CD4-positive, alpha-beta T cell treated with Interleukin-17A for 1 hour (primary cell): ENCODE results near the gene NXN.
"Not testable (repeated sequence)": the region's sequence is repeated elsewhere in the genome, so short reads cannot be mapped to it uniquely, and the experiment has no call there.

Source experiments
- DNase-seq: peaks from one replicate; pipeline ENCODE4 v3.0.0-alpha.2; 2020

Gene NXN

DNA sequence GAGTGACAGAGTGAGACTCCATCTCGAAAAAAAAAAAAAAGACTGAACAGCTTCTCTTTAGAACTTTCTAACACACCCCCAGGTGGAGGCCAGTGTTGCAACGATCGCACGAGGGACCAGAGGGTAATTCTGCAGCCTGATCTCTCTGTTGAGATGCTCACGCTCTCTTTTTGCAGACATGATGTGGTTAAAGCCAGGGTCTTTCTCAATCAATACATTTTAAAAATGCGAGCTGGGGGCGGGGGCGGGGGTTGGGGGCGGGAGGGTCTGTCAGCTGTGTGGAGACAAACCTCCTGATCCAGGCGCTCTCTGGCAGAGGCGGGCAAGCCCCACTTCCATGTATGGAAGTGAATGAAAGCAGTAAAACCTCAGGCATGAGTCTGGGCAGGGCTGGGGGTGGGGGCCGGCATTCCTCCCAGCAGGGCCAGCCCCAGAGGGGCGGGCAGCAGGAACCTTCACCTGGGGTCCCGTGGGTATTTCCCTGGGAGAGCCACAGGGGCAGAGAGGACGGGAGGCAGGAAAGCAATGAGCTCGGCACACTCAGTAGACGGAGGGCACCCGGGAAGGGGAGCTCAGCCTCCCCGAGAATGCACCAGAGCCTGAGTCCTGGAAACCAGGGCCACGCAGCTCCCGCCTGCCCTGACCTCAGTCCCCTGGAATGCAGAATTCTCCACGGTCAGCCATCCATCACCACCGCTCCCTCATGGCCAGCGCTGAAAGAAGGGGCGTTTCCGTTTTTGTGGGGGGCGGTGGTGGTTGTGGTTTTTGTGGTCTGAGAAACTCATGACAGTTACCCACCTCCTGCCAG lies 28.0 kb downstream of the NXN start:
- DNase-seq: no peak

DNA sequence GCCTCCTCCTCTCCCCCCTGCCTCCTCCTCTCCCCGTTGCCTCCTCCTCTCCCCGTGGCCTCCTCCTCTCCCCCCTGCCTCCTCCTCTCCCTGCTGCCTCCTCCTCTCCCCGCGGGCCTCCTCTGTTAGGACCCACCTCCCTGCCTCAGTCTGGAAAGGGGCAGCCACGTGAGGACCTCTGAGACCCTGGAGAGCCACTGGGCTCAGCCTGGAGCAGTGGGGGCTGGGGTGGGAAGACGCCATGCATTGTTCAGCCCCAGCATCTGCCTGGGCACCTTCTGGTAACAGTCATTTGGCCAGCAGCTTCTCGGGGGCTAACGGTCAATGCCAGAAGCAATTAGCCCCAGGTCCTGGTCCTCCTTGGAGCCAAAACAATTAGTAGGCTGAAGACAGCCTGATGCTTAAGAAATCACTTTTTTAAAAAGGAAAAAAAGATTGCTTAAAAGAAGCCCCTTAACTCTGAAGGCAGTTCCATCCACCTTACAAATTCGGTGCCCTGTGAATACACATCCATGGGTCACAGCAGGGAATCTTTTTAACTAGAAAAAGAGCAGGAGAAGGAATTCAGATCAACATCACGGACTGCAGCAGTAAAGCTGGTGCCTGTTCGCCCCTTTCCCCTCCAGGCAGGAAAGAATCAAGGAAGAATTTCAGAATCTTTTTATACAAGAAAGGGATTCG lies 29.8 kb downstream of the NXN start:
- no peak for DNase-seq

DNA sequence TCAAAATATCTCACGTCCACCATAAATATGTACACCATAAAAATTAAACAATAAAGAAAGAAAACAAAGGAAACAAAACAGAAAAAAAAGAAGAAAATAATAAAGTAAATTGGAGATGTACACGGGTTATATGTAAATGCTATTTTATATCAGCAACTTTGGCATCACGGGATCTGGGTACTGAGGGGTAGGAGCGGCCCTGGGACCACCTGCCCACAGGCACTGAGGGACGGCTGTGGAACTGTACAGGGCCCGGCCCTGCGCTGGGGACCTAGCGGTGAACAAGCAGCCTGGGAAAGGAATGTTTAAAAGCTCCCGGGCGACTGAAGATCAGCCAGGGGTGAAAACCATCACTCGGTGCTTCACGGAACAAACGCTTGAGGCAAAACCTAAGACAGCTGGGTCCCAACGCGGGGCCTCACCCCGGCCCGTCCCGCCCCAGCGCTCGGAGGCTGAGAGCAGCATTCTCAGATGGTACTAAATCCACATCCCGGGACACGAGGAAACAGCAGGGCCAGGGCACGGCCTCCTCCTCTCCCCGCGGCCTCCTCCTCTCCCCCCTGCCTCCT lies 31.2 kb downstream of the NXN start:
- DNase-seq: no peak

DNA sequence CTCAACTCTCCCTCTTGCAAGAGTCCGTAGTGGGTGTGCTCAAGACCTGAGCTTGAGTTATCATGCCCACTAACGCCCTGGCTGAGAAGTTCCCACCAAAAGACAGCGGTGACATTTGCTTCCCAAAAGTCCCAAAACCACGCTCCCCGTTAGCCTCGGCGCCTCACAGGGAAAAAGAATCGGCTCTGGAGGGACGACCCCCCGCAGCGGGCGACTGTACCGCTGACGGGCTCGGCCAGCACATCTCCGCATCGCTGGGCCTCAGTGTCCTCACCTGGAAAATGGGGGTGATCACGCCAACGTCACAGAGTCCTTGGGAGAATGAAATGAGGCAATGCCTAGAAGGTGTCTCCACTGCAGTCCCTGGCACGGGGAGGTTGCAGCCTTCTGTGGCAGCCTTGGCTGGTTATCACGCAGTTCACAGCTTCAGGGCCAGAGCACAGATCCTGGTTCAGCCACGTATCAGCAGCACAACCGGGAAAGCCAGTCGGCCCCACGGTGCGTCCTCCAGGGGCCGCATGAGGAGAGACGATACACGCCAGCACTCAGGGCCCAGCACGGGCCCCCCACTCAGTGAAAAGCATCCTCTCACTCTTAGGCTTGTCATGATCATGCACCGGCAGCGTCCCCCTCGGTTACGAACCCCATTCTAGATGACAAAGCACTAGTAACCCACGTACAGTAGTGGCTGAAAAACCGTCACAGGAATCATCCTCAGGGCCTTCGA lies 32.9 kb downstream of the NXN start:
- DNase-seq: no peak

DNA sequence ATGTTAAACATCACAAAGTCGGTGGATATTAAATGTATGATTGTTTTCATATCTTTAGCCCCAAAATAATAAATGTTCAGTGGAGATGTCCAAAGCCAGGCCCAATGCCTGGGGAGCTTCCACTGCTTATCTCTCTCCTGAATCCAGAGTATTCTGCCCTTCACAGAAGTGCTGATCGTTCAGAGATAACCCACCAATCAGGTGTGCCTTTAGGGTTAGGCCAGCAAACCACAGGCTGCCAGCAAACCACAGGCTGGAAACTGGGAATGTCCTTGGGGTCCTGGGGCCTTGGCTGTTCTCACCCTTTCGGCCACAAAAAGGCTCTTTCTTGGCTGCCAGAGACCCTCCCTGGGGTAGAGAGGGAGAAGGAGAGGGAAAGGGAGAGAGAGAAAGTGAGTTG lies 33.9 kb downstream of the NXN start:
- DNase-seq: no peak

DNA sequence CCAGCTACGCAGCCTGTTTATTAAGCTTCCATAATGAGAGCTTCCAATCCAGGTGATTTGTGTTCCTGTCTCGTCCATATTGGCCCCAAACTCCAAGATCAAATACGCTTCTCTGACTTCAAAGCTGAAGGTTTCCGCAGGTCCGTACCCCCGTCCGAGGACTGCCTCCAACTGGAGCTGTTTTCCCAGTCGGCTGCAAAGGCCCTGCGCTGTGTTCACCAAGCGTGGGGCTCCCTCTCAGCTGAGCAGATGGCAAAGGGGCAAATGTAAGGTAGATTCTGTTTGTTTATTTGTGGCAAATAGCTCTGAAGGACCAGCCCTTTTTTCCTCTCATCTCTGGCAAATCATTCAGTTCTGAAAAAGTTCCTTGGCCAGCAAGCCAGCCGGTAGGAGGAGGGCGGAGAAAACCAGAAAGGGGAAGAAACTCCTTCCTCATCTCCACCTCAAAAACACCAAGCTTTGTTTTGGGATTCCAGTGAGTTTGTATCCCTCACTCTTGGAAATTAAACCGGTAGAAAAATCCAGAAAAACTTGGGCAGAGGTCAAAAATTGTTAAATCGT lies 35.2 kb downstream of the NXN start:
- DNase-seq: no peak

DNA sequence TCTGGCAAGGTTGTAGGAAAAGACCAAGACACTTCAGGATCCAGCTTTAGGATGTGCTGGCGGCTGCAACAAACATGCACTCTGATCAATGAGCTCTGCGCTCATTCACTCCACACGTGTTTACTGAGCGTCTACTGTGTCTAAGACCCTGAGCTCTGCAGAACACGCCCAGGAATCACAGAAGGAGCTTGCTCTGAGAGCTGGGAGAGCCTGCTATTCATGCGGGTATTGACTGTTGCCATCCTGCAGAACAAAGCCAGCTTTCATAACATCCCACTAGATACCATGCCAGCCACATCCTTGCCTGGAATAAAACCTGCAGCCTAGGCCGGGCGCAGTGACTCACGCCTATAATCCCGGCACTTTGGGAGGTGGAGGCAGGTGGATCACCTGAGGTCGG lies 44.1 kb downstream of the NXN start:
- no peak for DNase-seq

DNA sequence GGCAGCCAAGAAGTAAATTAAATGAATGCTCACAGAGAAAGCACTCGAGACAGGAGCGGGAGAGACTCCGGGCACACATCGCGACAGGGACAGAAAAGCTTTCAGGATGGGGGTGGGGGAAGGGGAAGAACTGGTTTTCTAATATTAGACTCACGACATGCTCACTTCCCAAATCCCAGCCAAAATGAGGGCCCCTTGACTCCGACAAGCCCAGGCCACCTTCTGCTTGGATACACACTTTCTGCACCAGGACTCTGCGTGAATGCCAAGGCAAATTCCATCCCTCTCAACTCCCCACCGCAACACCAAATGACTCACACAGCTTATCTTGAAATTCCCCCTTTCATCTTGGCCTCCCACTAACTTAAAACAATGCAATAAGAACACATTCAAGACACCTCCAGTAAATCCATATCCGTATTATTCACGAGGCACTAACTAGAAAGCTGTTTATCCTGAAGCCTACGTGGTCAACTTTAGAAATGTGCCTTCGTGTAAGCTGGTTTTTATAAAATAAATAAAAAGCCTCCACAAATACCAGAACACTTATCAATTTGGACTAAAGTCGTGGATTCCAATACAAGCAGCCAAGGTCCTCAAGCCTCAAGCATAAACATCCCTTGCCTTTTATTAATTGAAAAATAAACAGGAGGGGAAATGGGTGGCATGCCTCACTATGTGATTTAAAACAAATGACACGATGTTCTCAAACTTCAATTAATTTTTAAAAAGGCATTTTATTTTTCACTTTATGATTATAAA lies 46.1 kb downstream of the NXN start:
- DNase-seq: no peak

DNA sequence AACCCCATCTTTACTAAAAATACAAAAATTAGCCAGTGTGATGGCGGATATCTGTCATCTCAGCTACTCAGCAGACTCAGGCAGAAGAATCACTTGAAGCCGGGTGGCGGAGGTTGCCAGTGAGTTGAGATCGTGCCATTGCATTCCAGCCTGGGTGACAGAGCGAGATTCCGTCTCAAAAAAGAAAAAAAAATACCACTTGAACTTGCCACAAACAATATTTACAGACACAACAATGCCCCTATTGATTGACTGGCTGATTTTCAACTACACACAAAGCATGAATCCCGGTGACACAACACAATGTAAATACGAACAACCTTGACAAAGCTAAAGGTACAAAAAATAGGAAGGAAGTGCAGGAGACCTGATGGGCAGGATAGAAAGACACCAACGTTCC lies 49.3 kb downstream of the NXN start:
- no peak for DNase-seq

DNA sequence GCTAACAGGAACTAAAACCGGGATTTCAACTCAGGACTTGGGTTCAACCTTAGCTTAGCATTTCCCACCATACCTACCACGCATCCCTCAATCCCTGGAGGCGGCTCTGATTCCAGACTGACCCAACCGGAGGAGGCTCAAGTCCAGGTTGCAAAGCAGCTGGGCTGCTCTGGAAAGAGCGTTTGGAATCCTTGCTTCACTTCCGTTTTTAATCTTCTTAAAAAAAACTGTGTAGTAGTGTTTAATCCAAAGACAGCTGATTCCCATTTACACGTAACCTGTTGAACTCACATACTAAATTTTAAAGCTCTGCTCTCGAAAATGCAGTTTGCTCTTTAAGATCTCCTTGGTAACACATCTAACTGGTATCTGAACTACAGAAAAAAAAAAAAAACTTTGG lies 50.0 kb downstream of the NXN start:
- DNase-seq: no peak

DNA sequence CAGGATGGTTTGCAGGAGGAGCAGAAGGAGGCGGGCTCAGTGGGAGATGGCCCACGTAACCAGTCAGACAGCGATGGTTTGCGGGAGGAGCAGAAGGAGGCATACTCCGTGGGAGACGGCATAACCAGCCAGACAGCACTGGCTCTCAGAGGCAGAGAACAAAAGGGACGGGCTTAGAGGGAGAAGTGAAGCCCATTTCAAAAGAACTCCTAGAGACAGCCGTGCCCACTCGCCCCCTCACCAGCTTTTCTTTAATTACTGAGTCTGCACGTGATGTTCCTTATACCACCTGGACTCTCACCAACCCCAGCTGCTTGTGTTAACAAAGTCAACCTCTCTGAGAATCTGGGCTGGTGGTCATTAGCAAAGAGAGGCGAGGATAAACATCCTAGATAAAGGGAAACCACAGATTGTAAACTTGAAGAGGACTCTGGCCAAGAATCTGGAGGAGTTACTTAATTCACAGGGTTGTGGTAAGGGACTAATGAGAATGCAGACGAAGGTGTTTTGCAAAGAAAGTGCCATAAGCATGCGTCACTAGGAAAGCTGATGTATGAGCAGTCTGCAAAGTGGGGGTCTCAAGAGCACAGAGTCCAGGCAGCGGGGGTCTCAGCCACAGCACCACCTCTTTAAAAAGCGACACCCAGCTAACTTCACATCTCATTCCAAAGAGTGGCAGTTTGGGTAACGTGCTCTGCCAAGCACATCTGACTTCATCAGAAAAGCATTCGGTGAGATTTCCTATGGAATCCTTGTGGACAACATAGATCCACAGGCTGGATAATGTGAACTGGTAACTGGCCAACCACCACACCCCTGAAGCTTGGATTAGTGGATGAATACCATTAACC lies 51.7 kb downstream of the NXN start:
- no peak for DNase-seq

DNA sequence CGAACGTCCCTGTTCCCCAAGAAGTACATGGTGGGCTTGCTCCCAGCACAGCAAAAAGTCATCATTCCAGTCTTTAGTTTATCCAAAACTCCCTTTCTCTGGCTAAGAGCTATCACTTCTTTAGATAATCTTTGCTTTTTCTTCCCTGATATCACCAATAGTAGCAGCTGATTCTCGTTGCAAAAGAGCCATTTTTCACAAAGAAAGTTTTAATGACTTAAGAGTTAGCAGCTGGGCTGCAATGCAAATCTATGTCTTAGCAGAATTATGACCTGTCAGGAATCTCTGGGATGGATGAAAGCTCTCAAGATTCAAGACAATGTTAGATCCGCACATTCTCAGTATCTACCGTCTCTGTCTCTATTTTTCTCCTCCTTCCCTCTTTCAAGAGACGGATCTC lies 53.8 kb downstream of the NXN start:
- DNase-seq: no peak

DNA sequence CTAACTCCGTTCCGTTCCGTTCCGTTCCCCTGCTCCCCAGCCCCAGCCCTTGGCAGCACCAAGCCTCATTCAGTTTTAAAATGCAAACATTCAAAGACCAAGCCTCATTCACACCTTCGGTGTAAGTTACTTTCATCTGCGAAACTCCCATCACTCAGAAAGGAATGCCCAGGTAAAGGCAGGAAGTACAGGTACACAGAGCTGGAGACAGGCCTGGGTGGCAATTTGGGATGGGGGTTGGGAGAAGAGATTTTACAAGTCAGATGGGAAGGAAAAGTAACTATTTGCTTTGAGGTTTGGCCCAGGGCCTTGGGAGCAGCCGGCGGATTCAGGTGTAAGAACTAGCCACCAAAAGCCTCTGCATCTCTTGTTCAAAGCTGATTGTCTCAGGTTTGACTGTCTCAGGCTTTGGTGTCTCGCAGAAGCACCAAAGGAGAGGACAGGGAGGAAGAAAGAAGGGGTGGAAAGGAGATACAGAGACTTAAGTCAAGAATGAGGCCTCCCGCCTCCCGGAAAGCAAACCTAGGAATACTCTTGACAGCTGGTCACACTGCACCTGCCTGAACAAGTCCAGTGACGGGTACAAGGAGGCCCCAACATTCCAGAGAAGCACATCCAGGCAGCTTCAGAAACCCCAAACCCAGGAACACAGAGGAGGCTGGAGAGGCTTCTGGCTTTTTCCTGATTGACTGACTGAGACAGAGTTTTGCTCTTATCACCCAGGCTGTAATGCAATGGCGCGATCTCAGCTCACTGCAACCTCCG lies 54.7 kb downstream of the NXN start:
- DNase-seq: no peak

DNA sequence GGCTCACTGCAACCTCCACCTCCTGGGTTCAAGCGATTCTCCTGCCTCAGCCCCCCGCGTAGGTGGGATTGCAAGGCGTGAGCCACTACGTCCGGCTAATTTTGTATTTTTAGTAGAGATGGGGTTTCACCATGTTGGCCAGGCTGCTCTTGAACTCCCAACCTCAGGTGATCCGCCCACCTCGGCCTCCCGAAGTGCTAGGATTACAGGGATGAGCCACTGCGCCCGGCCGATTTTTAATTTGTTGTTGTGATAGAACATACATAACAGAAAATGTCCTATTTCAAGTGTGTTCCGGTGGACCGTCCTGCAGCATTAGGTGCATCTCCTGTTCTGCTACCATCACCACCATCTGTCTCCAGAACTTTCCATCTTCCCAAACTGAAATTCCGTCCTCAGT lies 55.3 kb downstream of the NXN start:
- DNase-seq: not testable (repeated sequence)

DNA sequence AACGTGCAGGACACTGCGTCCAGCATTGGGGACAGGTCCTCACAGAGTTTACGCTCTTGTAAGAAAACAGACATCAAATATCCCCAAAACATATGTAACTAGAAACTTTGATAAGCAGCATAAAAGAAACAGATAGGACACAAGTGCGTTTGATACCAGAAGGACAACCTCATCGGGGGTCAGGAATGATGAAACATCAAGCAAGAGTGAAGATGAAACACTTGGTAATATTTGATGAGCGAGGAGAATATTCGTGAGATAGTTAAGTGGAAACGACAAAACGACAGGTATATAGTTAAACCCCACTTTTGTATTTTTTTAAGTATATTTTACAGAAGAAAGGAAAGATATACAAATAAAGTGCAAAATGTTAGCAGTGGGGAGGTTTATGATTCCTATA lies 55.9 kb downstream of the NXN start:
- no peak for DNase-seq

DNA sequence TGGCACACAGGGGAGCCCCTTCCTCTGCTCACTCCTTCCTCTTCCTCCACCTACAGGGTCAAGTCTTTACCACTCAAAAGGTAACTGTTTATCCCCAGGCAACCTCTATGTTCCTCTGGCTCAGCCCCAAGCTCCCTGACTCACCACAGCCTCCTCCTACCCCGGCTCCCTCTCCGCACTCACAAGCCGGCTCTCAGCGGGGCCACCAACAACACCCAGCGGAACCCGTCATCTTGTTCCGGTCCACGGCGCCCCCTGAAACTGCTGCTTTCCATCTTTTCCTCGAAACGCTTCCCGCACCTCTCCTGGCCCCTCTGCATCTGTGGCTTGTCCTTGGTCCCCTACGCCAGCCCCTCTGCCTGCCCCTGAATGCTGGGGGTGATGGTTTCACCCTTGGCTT lies 58.4 kb downstream of the NXN start:
- DNase-seq: no peak

DNA sequence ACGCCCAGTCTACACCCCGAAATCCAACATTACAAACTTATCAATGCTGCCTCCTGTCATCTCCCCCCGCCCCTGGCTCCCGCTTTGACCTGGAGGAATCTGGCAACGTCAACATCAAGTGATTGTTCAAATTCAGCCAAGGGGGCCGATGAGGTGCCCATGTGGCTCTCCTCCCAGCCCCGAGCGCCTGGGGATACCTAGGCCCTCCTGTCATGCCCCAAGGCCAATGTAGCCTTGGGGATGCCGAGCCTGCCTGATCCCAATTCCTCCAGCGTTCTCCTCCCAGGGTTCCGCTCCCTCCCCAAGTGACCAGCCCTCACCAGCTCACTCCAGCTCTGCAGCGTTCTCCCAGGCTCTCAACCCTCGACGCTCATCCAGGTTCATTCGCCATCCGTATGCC lies 59.4 kb downstream of the NXN start:
- DNase-seq: no peak

DNA sequence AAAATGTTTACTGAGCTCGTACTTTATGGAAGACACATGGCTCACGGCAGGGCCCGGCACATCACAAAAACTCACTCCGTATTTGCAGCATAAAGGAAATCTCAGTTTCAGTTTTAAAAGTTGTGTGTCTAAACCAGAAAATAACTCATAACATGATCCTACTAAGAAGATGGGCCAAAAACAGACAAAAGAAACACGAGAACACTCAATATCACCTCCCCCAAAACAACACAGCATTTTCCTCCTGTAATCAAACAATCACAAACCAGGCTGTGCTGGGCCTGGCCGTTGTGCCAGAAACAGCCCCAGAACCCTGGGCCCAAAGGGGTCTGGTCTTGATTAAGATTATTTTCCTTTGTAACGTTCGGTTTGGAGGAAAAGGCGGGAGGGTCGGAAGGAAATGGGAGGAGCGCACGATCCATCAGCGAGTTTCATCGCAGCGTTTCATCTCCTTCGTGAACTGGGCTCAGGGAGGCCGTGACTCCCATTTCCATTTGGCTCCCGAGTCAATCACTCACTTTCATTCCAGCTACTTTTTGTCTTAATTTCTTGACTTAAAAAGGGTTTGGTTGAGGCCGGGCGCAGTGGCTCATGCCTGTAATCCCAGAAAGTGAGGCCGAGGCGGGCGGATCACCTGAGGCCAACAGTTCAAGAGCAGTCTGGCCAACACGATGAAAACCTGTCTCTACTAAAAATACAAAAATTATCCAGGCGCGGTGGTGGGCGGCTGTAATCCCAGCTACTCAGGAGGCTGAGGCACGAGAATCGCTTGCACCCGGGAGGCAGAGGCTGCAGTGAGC lies 61.4 kb downstream of the NXN start:
- DNase-seq: no peak

DNA sequence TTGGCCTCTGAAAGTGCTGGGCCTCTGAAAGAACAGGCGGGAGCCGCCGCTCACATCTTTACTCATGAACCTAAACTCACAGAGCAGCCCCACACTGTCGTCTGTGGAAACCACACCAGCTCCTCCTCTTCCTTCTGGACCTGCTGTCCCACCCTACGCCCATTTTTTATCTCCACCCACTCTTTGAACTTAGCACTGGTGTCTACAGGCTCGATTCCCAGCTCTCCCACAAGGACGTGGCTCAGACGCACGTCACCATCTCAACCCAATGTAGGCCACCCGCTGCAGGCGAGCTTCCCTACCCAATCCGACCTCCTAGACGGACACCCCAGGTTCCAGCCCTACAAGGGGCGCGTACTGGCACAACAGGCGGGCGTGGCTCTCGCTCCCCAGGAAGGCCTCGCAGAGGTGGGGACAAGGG lies 62.2 kb downstream of the NXN start:
- no peak for DNase-seq

DNA sequence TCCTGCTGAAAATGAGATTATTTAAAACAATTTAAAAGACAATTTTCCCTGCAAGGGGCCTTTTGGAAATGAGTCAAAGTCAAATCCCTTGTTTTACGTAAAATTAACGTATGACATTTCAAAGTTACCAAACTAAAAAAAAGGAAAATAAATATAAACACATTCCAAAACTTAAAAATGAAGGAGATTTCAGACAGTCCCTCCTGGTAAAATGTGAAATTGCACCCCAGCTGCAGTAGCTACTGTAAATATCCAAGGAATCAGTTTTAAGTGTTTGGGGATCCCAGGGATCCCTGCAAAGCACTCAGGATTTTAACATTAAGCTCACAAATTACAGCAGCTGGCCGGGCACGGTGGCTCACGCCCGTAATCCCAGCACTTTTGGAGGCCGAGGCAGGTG lies 63.3 kb downstream of the NXN start:
- no peak for DNase-seq
